IMR-90 (cell line): ENCODE data around the gene WWC2. TPM values are rescaled to one million over a fixed set of nuclear protein-coding genes. Genes with fewer than 3 reads are reported as not detected.

Experiments
- ATAC-seq: fragments of 200-7000 bp; cut with Tn5 transposase; 2 replicates; pipeline ENCODE4 v1.9.1; 2020; ENCODE audit warnings: low read depth, mild to moderate bottlenecking, moderate library complexity
- BruUV-seq: library from RNA; stranded (reverse); fragments of 400-500 nt; replicated peaks from 2 replicates; lab custom pipeline; 2021; lab: Mats Ljungman, UMichigan
- CTCF ChIA-PET: fragments of 300-600 bp; formaldehyde crosslinking; extraction: SDS; loops from one replicate; lab custom pipeline; 2021; ENCODE audit warnings: antibody characterized with exemption; lab: Yijun Ruan, JAX
- POLR2A ChIA-PET: fragments of 300-600 bp; sonication (Branson Sonifier 250); formaldehyde crosslinking; loops from one replicate; lab custom pipeline; 2022; ENCODE audit warnings: antibody characterized with exemption; ENCODE audit not compliant: unreplicated experiment; lab: Charles Lee
- DNase-seq: peaks from one replicate; pipeline ENCODE4 v3.0.0; 2013
- H2AFZ ChIP-seq: replicated peaks from 2 replicates; pipeline ENCODE3; 2013; ENCODE audit warnings: low read length, mild to moderate bottlenecking; ENCODE audit not compliant: poor library complexity
- H2AK5ac ChIP-seq: 2 replicates; pipeline ENCODE4 v1.6.1; 2013; ENCODE audit warnings: low read depth, low read length, inconsistent platforms
- H2AK9ac ChIP-seq: replicated peaks from 2 replicates; pipeline ENCODE3; 2013; ENCODE audit warnings: mild to moderate bottlenecking, low read depth, low read length, moderate library complexity; ENCODE audit not compliant: poor library complexity
- H2BK120ac ChIP-seq: 2 replicates; pipeline ENCODE4 v1.6.1; 2013; ENCODE audit warnings: low read depth, low read length, inconsistent platforms
- H2BK15ac ChIP-seq: 3 replicates; pipeline ENCODE4 v1.6.1; 2013; ENCODE audit warnings: low read depth, low read length, inconsistent platforms
- H2BK20ac ChIP-seq: 2 replicates; pipeline ENCODE4 v1.6.1; 2013; ENCODE audit warnings: low read depth, mild to moderate bottlenecking, inconsistent platforms, low read length, moderate library complexity
- H2BK5ac ChIP-seq: 2 replicates; pipeline ENCODE4 v1.6.1; 2013; ENCODE audit warnings: mild to moderate bottlenecking, low read depth, low read length, inconsistent platforms; ENCODE audit not compliant: poor library complexity, severe bottlenecking
- H3K14ac ChIP-seq: replicated peaks from 2 replicates; pipeline ENCODE4 v1.6.1; 2013; ENCODE audit warnings: low read depth, low read length, inconsistent platforms
- H3K18ac ChIP-seq: 2 replicates; pipeline ENCODE4 v1.6.1; 2013; ENCODE audit warnings: low read depth, low read length, control low read depth
- H3K23ac ChIP-seq: 2 replicates; pipeline ENCODE4 v1.6.1; 2013; ENCODE audit warnings: low read depth, low read length, inconsistent platforms
- H3K27ac ChIP-seq: 2 replicates; pipeline ENCODE4 v1.5.1; 2013; ENCODE audit warnings: mild to moderate bottlenecking, control low read depth, low read length; ENCODE audit not compliant: insufficient read depth
- H3K27me3 ChIP-seq: 2 replicates; pipeline ENCODE4 v1.6.1; 2013; ENCODE audit warnings: low read length; ENCODE audit not compliant: control insufficient read depth, insufficient read depth
- H3K36me3 ChIP-seq: 2 replicates; pipeline ENCODE4 v1.6.1; 2013; ENCODE audit warnings: low read length, mixed read lengths; ENCODE audit not compliant: control insufficient read depth, insufficient read depth
- H3K4ac ChIP-seq: 2 replicates; pipeline ENCODE4 v1.6.1; 2013; ENCODE audit warnings: low read depth, low read length, inconsistent platforms
- H3K4me1 ChIP-seq: 2 replicates; pipeline ENCODE4 v1.6.1; 2013; ENCODE audit warnings: low read length, mixed read lengths; ENCODE audit not compliant: control insufficient read depth, insufficient read depth
- H3K4me2 ChIP-seq: 2 replicates; pipeline ENCODE4 v1.6.1; 2013; ENCODE audit warnings: low read depth, mild to moderate bottlenecking, control low read depth, low read length, moderate library complexity
- H3K4me3 ChIP-seq: 2 replicates; pipeline ENCODE4 v1.5.1; 2013; ENCODE audit warnings: low read depth, mild to moderate bottlenecking, control low read depth, low read length, moderate library complexity; ENCODE audit not compliant: insufficient read depth
- H3K56ac ChIP-seq: 2 replicates; pipeline ENCODE4 v1.6.1; 2013; ENCODE audit warnings: low read length, inconsistent platforms; ENCODE audit not compliant: insufficient read depth; ENCODE audit errors: extremely low read depth
- H3K79me1 ChIP-seq, 2 experiments: 2 replicates each; pipeline ENCODE4 v1.6.1; 2013; ENCODE audit warnings: low read length in 2 of 2, inconsistent platforms in 1 of 2, low read depth in 1 of 2
- H3K9ac ChIP-seq: 2 replicates; pipeline ENCODE4 v1.6.1; 2013; ENCODE audit warnings: low read depth, low read length, control low read depth
- H3K9me1 ChIP-seq: 2 replicates; pipeline ENCODE4 v1.6.1; 2013; ENCODE audit warnings: low read length, inconsistent platforms; ENCODE audit not compliant: insufficient read depth
- H3K9me3 ChIP-seq: 2 replicates; pipeline ENCODE4 v1.6.1; 2013; ENCODE audit warnings: low read length; ENCODE audit not compliant: control insufficient read depth, insufficient read depth
- H4K20me1 ChIP-seq: 2 replicates; pipeline ENCODE4 v1.6.1; 2013; ENCODE audit warnings: low read length, inconsistent platforms; ENCODE audit not compliant: insufficient read depth
- H4K5ac ChIP-seq: 2 replicates; pipeline ENCODE4 v1.6.1; 2013; ENCODE audit warnings: mild to moderate bottlenecking, low read depth, low read length, control low read depth
- H4K8ac ChIP-seq, 2 experiments: 2 replicates each; pipeline ENCODE4 v1.6.1; 2013; ENCODE audit warnings: low read depth in 2 of 2, low read length in 2 of 2, control low read depth in 1 of 2, inconsistent platforms in 1 of 2
- H4K91ac ChIP-seq: 2 replicates; pipeline ENCODE4 v1.6.1; 2013; ENCODE audit warnings: low read depth, low read length, inconsistent platforms; ENCODE audit not compliant: insufficient read depth
- CEBPB ChIP-seq: IDR thresholded peaks from 2 replicates; pipeline ENCODE4 v1.6.1; 2012; ENCODE audit warnings: low read depth, low read length, improper control_type of control experiment
- FOS ChIP-seq: fragments of 150-350 bp; IDR thresholded peaks from 2 replicates; pipeline ENCODE4 v1.6.1; 2016; ENCODE audit warnings: low read depth, low read length
- MAFK ChIP-seq: IDR thresholded peaks from 2 replicates; pipeline ENCODE4 v1.6.1; 2012; ENCODE audit warnings: low read depth, low read length, improper control_type of control experiment
- POLR2A ChIP-seq: IDR thresholded peaks from 2 replicates; pipeline ENCODE4 v1.6.1; 2012; ENCODE audit warnings: mild to moderate bottlenecking, low read depth, low read length
- RAD21 ChIP-seq: IDR thresholded peaks from 2 replicates; pipeline ENCODE4 v1.6.1; 2012; ENCODE audit warnings: low read length, improper control_type of control experiment
- SMC3 ChIP-seq: fragments of 150-350 bp; IDR thresholded peaks from 2 replicates; pipeline ENCODE4 v1.6.1; 2016; ENCODE audit warnings: low read depth, mild to moderate bottlenecking, antibody characterized with exemption, low read length, moderate library complexity
- WGBS, 2 experiments: methylation state at CpG; one replicate each; pipeline versions ENCODE4 v1.1.5 to v1.1.7; 2013; ENCODE audit warnings: missing lambda C conversion rate in 2 of 2; ENCODE audit not compliant: insufficient read length in 1 of 2; ENCODE audit errors: extremely low coverage in 2 of 2; 5-methylcytosine and 5-hydroxymethylcytosine counted together
- dilution Hi-C: fragments of 300-500 bp; cut with HindIII; formaldehyde crosslinking; loops from one replicate; pipeline ENCODE4 v1.14.3; 2018; ENCODE audit warnings: low sequenced_read_pairs; ENCODE audit not compliant: unreplicated experiment
- in situ Hi-C: fragments of 300-500 bp; cut with MboI; formaldehyde crosslinking; loops from 3 replicates; pipeline ENCODE4 v1.14.3; 2019; ENCODE audit warnings: low sequenced_read_pairs, inconsistent platforms, mixed read lengths
- intact Hi-C: fragments of 100-400 bp; cut with micrococcal nuclease; formaldehyde crosslinking; loops from 2 replicates; pipeline ENCODE4 v1.10.0; 2022
- polyA plus RNA-seq, 3 experiments: library from polyadenylated mRNA; depleted of rRNA; stranded (reverse); fragments of >200 nt; gene quantifications; 2 replicates each; pipeline ENCODE4 v1.2.3, GENCODE V29; 2012; ENCODE audit warnings: low replicate concordance in 1 of 3
- total RNA-seq: library from RNA; depleted of rRNA; stranded (reverse); fragments of >200 nt; gene quantifications from 2 replicates; pipeline ENCODE4 v1.2.3, GENCODE V29; 2012
- TF ChIP-seq, protein P1 (sequence below): conservative IDR thresholded peaks from 2 replicates; pipeline ENCODE4 v1.5.1; 2012; ENCODE audit warnings: mild to moderate bottlenecking, low read depth, low read length, improper control_type of control experiment
- TF ChIP-seq, protein P2 (sequence below): fragments of 150-350 bp; IDR thresholded peaks from 2 replicates; pipeline ENCODE4 v1.6.1; 2016; ENCODE audit warnings: low read depth, mild to moderate bottlenecking, low read length, moderate library complexity, borderline replicate concordance

The WWC2 gene
- total and polyA plus RNA-seq, 2 of the 4 experiments (the other 2 are of a cell fraction): 26.6 to 27.4 TPM

DNA sequence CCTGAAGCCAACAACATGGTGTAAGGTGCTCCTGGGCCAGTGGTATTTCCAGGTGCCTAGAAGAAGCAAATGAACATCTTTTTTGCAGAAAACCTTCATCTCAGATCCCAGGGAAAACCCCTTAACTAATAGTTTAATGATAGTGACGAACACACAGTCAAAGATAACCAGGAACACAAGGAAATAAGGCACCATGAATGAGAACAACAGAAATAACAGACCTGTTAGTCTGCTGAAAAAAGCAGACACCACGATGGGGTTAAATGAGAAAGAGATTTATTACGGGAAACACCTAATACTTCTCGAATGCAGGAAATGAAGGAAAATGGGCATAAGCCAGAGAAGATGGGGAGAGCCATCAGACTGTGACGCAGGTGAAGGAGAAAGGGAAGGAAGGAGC, 30.6 kb upstream of the WWC2 start:
- Histone ChIP-seq H3K4me1 (peaks cover 5% of the 10 kb centered on the region; the same call in 1 of the 2 replicates), H3K79me1 (no peaks in the 10 kb centered on the region), H3K27me3 (no peaks in the 10 kb centered on the region), H4K8ac (no peak overlapping the region), H3K23ac (no peak overlapping the region), H3K9me3 (peaks cover 14% of the 10 kb centered on the region), H3K27ac (no peak overlapping the region), H3K4me2 (no peak overlapping the region), H2BK15ac (no peak overlapping the region), H2AFZ (no peak overlapping the region), H2AK5ac (no peak overlapping the region), H3K9me1 (peaks cover 2% of the 10 kb centered on the region; the same call in 1 of the 2 replicates), H4K5ac (no peak overlapping the region), H2AK9ac (no peak overlapping the region), H3K36me3 (no peaks in the 10 kb centered on the region), H4K91ac (no peak overlapping the region), H2BK120ac (no peak overlapping the region), H3K56ac (no peak overlapping the region), H3K9ac (no peak overlapping the region), H3K4me3 (no peak overlapping the region), H2BK5ac (no peak overlapping the region), H2BK20ac (no peak overlapping the region), H3K14ac (no peak overlapping the region), H4K20me1 (no peaks in the 10 kb centered on the region), H3K18ac (no peak overlapping the region), H3K4ac (no peak overlapping the region)
- TF ChIP-seq RAD21 (no peak), SMC3 (no peak), FOS (no peak), MAFK (no peak), POLR2A (no peak), CEBPB (no peak)
- TF ChIP-seq, protein P1, sequence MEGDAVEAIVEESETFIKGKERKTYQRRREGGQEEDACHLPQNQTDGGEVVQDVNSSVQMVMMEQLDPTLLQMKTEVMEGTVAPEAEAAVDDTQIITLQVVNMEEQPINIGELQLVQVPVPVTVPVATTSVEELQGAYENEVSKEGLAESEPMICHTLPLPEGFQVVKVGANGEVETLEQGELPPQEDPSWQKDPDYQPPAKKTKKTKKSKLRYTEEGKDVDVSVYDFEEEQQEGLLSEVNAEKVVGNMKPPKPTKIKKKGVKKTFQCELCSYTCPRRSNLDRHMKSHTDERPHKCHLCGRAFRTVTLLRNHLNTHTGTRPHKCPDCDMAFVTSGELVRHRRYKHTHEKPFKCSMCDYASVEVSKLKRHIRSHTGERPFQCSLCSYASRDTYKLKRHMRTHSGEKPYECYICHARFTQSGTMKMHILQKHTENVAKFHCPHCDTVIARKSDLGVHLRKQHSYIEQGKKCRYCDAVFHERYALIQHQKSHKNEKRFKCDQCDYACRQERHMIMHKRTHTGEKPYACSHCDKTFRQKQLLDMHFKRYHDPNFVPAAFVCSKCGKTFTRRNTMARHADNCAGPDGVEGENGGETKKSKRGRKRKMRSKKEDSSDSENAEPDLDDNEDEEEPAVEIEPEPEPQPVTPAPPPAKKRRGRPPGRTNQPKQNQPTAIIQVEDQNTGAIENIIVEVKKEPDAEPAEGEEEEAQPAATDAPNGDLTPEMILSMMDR: no peak
- TF ChIP-seq, protein P2, sequence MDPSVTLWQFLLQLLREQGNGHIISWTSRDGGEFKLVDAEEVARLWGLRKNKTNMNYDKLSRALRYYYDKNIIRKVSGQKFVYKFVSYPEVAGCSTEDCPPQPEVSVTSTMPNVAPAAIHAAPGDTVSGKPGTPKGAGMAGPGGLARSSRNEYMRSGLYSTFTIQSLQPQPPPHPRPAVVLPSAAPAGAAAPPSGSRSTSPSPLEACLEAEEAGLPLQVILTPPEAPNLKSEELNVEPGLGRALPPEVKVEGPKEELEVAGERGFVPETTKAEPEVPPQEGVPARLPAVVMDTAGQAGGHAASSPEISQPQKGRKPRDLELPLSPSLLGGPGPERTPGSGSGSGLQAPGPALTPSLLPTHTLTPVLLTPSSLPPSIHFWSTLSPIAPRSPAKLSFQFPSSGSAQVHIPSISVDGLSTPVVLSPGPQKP: no peak
- in situ Hi-C loops (no loop called here), intact Hi-C loops (no loop called here), dilution Hi-C loops (no loop called here)
- POLR2A ChIA-PET: no interaction called here
- DNase-seq: no peak
- CTCF ChIA-PET: no interaction called here
- ATAC-seq: no peak
- no CpG with 5 or more reads among the region's 5 CpGs for WGBS, 2 experiments
- no TSS peak for BruUV-seq
